GM18909 (cell line): Measurements from ENCODE around the gene CPN2.

Experiments
- ATAC-seq: cut with Tn5 transposase; IDR thresholded peaks from one replicate; pipeline ENCODE4 v1.9.1; 2021; ENCODE audit warnings: mild to moderate bottlenecking; ENCODE audit not compliant: unreplicated experiment, poor library complexity

Gene CPN2

GRCh38 chr3:194382196-194382891, 31.2 kb upstream of the CPN2 start:
- no peak for ATAC-seq

GRCh38 chr3:194381460-194381875, 30.3 kb upstream of the CPN2 start:
- no peak for ATAC-seq

- ATAC-seq, result no peak
Observed at GRCh38 chr3:194380326-194380725, 29.2 kb upstream of the CPN2 start.

GRCh38 chr3:194379651-194380050, 28.5 kb upstream of the CPN2 start:
- ATAC-seq, result no peak

GRCh38 chr3:194379231-194379630, 28.1 kb upstream of the CPN2 start:
- ATAC-seq, result no peak

- ATAC-seq, result no peak
Observed at GRCh38 chr3:194377708-194378107, 26.6 kb upstream of the CPN2 start.

- ATAC-seq, result no peak
Observed at GRCh38 chr3:194376241-194376560, 25.1 kb upstream of the CPN2 start.

- ATAC-seq, result no peak
Observed at GRCh38 chr3:194375473-194376240, 24.5 kb upstream of the CPN2 start.

- ATAC-seq, result no peak
Observed at GRCh38 chr3:194374935-194375334, 23.8 kb upstream of the CPN2 start.

- ATAC-seq, result no peak
Observed at GRCh38 chr3:194373899-194374298, 22.8 kb upstream of the CPN2 start.

- no peak for ATAC-seq
Observed at GRCh38 chr3:194373028-194373427, 21.9 kb upstream of the CPN2 start.

GRCh38 chr3:194370753-194371152, 19.6 kb upstream of the CPN2 start:
- no peak for ATAC-seq

- no peak for ATAC-seq
Observed at GRCh38 chr3:194369522-194370279, 18.6 kb upstream of the CPN2 start, which contains the start of gene LRRC15. LRRC15 (minus strand) TSS chr3:194369743; CDS start chr3:194361043, 8,700 bp downstream.

GRCh38 chr3:194368918-194369317, 17.8 kb upstream of the CPN2 start:
- ATAC-seq, result no peak

GRCh38 chr3:194367992-194368841, 17.1 kb upstream of the CPN2 start:
- ATAC-seq, result no peak

- no peak for ATAC-seq
Observed at GRCh38 chr3:194365978-194366490, 14.9 kb upstream of the CPN2 start.

- no peak for ATAC-seq
Observed at GRCh38 chr3:194365526-194365925, 14.4 kb upstream of the CPN2 start.

- no peak for ATAC-seq
Observed at GRCh38 chr3:194364652-194365434, 13.7 kb upstream of the CPN2 start.

GRCh38 chr3:194364314-194364651, 13.2 kb upstream of the CPN2 start:
- no peak for ATAC-seq
